ENCODE results near the gene REEP5. TPM values are rescaled to one million over a fixed set of nuclear protein-coding genes. Genes with fewer than 3 reads are reported as not detected.

The REEP5 gene
- total RNA-seq, 1 experiment from 2014 or later, result 36.0 TPM

DNA sequence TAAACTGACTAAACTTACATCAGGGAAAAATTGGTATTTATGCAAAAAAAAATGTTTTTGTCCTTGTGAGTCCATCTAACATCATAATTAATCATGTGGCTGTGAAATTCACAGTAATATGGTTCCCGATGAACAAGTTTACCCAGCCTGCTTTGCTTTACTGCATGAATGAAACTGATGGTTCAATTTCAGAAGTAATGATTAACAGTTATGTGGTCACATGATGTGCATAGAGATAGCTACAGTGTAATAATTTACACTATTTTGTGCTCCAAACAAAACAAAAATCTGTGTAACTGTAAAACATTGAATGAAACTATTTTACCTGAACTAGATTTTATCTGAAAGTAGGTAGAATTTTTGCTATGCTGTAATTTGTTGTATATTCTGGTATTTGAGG lies 77.5 kb downstream of the REEP5 start:
- no peak for DNase-seq (ENCODE audit: low spot score)

DNA sequence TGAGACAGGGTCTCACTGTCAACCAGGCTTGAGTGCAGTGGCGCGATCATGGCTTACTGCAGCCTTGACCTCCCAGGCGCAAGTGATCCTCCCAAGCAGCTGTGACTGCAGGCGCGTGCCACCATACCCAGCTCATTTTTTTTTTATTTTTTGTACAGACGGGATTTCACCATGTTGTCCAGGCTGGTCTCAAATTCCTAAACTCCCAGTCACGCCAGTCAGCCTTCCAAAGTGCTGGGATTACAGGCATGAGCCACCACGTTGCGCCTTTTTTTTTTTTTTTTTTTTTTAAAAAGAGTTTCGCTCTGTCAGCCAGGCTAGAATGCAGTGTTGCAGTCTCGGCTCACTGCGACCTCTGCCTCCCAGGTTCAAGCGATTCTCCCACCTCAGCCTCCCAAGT lies 88.1 kb downstream of the REEP5 start:
- no peak for DNase-seq (ENCODE audit: low spot score)

DNA sequence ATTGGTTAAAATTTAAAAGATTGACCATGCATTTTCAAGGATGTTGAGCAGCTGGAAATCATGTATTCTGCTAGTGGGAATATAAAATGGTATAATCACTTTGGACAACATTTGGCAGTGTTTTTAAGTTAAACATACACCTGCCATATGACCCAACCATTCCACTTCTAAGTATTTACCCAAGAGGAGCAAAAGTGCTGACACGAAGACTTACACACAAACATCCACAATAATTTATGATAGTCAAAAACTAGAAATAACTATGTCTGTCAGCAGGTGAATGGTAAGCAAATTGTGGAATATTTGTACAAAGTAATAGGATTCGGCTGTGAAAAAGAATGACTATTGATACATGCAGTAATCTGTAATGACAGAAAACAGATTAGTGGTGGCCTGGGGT lies 91.6 kb downstream of the REEP5 start:
- DNase-seq (ENCODE audit: low spot score), result no peak

Other genes with a start within 250 kb of the REEP5 start
- gene APC, start 184.3 kb downstream of the REEP5 start, total RNA-seq (2014; rRNA removed; shearing (Covaris generic)), result 36.7 and 49.4 TPM in 2 replicates
- 167 and 224 TPM in 2 replicates for gene SRP19, start 60.9 kb downstream of the REEP5 start, total RNA-seq (2014; rRNA removed; shearing (Covaris generic))
- gene DCP2, start 54.6 kb upstream of the REEP5 start, total RNA-seq (2014; rRNA removed; shearing (Covaris generic)), result 35.7 and 41.7 TPM in 2 replicates